Keratinocyte (primary cell): ENCODE results near the gene SEMA4G. TPM values are rescaled to one million over a fixed set of nuclear protein-coding genes. Genes with fewer than 3 reads are reported as not detected.

ENCODE experiments used
- DNase-seq: peaks from one replicate; pipeline ENCODE4 v3.0.0-alpha.2; 2011; ENCODE audit warnings: low read depth, missing footprints, low spot score
- FAIRE-seq: peaks from 2 replicates; lab custom pipeline; 2011; peaks lifted over from hg19 to GRCh38; lab: Jason Lieb, UNC
- H2AFZ ChIP-seq: 2 replicates; pipeline ENCODE4 v1.6.0; 2012; ENCODE audit warnings: low read length, control low read depth, inconsistent platforms; ENCODE audit not compliant: control insufficient read depth
- H3K27ac ChIP-seq: 2 replicates; pipeline ENCODE4 v1.5.1; 2011; ENCODE audit warnings: low read length; ENCODE audit not compliant: control insufficient read depth, insufficient read depth
- H3K27me3 ChIP-seq: 3 replicates; pipeline ENCODE4 v1.6.0; 2011; ENCODE audit warnings: low read length; ENCODE audit not compliant: control insufficient read depth, insufficient read depth; ENCODE audit errors: extremely low read depth
- H3K36me3 ChIP-seq, 2 experiments: 2 replicates in 1 of 2; 3 replicates in 1 of 2; pipeline ENCODE4 v1.5.1; 2011; ENCODE audit warnings: low read length in 2 of 2, mild to moderate bottlenecking in 1 of 2; ENCODE audit not compliant: control insufficient read depth in 2 of 2, insufficient read depth in 2 of 2; ENCODE audit errors: extremely low read depth in 1 of 2
- H3K4me1 ChIP-seq: 3 replicates; pipeline ENCODE4 v1.5.1; 2011; ENCODE audit warnings: low read length; ENCODE audit not compliant: control insufficient read depth, insufficient read depth; ENCODE audit errors: extremely low read depth
- H3K4me2 ChIP-seq: 3 replicates; pipeline ENCODE4 v1.6.0; 2011; ENCODE audit warnings: low read depth, low read length; ENCODE audit not compliant: control insufficient read depth, insufficient read depth; ENCODE audit errors: extremely low read depth
- H3K4me3 ChIP-seq, 3 experiments: fragments of 200-600 bp in 1 of 3; sonication (generic) in 1 of 3; 2 replicates in 2 of 3; 3 replicates in 1 of 3; pipeline ENCODE4 v1.5.1; 2011 to 2016; ENCODE audit warnings: low read length in 3 of 3, mild to moderate bottlenecking in 3 of 3, control low read depth in 2 of 3, inconsistent platforms in 1 of 3, low read depth in 1 of 3, mixed read lengths in 1 of 3, mixed run types in 1 of 3, moderate library complexity in 1 of 3; ENCODE audit not compliant: control insufficient read depth in 2 of 3, insufficient read depth in 2 of 3; ENCODE audit errors: extremely low read depth in 1 of 3
- H3K79me2 ChIP-seq: 2 replicates; pipeline ENCODE4 v1.6.0; 2012; ENCODE audit warnings: low read length; ENCODE audit not compliant: control insufficient read depth, insufficient read depth
- H3K9ac ChIP-seq: 3 replicates; pipeline ENCODE4 v1.6.0; 2011; ENCODE audit warnings: low read length; ENCODE audit not compliant: control insufficient read depth, insufficient read depth; ENCODE audit errors: extremely low read depth
- H3K9me1 ChIP-seq: 3 replicates; pipeline ENCODE4 v1.6.0; 2011; ENCODE audit warnings: low read length; ENCODE audit not compliant: control insufficient read depth, insufficient read depth; ENCODE audit errors: extremely low read depth
- H3K9me3 ChIP-seq: 2 replicates; pipeline ENCODE4 v1.5.1; 2012; ENCODE audit warnings: low read depth, low read length; ENCODE audit not compliant: control insufficient read depth
- H4K20me1 ChIP-seq: 3 replicates; pipeline ENCODE4 v1.6.0; 2011; ENCODE audit warnings: low read length; ENCODE audit not compliant: control insufficient read depth, insufficient read depth; ENCODE audit errors: extremely low read depth
- EZH2 ChIP-seq: IDR thresholded peaks from one replicate; pipeline ENCODE4 v1.6.1; 2012; ENCODE audit warnings: inconsistent platforms, mild to moderate bottlenecking, low read length, moderate library complexity
- dilution Hi-C: fragments of 300-500 bp; cut with MboI; formaldehyde crosslinking; loops from one replicate; pipeline ENCODE4 v1.7.0; 2020; ENCODE audit warnings: low sequenced_read_pairs; ENCODE audit not compliant: extremely low pct_ligation_motif_present
- polyA plus RNA-seq, 5 experiments: library from polyadenylated mRNA; depleted of rRNA in 3 of 5; stranded (reverse) in 3 of 5; stranded (forward) in 1 of 5; unstranded in 1 of 5; fragments of >200 nt; gene quantifications; 1 replicate in 1 of 5; 2 replicates in 3 of 5; 3 replicates in 1 of 5; pipeline versions ENCODE4 v1.2.1 to v1.2.3, GENCODE V29; 2011 to 2012; ENCODE audit warnings: missing spikeins in 2 of 5, low read depth in 1 of 5, low replicate concordance in 1 of 5
- TF ChIP-seq, protein P1 (sequence below), 3 experiments: IDR thresholded peaks in 1 of 3; conservative IDR thresholded peaks in 1 of 3; optimal IDR thresholded peaks in 1 of 3; 2 replicates in 2 of 3; 3 replicates in 1 of 3; pipeline versions ENCODE3 to v1.5.1; 2011; ENCODE audit warnings: low read length in 3 of 3, mild to moderate bottlenecking in 3 of 3, moderate library complexity in 2 of 3, control low read depth in 1 of 3, inconsistent platforms in 1 of 3; ENCODE audit not compliant: insufficient read depth in 2 of 3; ENCODE audit errors: extremely low read depth in 1 of 3

Gene SEMA4G
- polyA plus RNA-seq, 1 donor (not counting 4 experiments of a cell fraction or from before 2014, with no cell fraction given), result 1.2 TPM

DNA sequence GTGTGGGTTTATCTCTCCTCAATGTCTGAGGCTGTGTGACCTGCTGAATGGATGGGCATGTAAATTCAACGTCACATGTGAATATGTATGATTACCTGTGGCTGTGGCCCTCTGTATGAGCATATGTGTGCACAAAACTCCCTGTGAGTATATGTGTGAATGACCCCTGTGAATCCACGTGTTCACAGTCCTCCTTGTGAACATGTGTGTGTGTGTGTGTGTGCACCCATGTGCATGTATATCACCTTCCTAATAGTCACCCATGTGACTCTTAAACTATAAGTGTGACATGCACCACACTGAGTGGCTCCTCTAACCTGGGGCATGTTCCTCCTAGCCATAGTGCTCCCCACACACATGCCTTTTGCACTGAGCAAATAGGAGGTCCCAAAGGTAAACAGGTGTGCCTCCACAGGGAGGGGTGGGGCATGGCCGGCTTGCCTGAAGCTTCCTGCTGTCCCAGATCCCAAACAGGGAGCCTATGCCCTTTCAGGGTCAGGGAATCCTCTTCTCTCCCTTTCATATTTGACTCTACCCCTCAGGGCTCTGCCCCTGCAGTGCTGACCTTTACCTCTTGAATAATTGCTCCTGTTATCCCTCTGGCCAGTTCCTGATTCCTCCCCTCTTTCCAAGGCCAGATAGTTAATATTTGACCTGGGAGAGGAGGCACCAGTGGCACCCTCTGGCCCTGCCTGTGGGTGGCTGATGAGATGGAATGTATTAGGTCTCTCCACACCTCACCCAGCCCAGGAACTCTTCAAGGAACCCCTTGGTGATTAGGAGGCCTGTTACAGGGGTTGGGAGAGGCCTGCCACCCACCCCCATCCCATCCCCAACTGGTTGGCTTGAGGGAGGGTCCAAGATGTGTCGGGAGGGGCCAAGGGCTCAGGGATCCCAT lies 1.9 kb downstream of the SEMA4G start:
- Histone ChIP-seq H3K4me1 (no peaks in the 10 kb centered on the region), H3K4me2 (no peak overlapping the region), H3K9ac (no peak overlapping the region), H3K9me1 (peaks cover 2% of the 10 kb centered on the region), H4K20me1 (no peaks in the 10 kb centered on the region), H3K36me3 (no peaks in the 10 kb centered on the region), H3K27me3 (no peaks in the 10 kb centered on the region), H3K9me3 (no peaks in the 10 kb centered on the region), H3K4me3 (no peak overlapping the region), H3K79me2 (no peaks in the 10 kb centered on the region), H2AFZ (no peak overlapping the region), H3K27ac (no peak overlapping the region)
- dilution Hi-C loops, result no loop called here
- no peak for TF ChIP-seq EZH2
- TF ChIP-seq, protein P1, sequence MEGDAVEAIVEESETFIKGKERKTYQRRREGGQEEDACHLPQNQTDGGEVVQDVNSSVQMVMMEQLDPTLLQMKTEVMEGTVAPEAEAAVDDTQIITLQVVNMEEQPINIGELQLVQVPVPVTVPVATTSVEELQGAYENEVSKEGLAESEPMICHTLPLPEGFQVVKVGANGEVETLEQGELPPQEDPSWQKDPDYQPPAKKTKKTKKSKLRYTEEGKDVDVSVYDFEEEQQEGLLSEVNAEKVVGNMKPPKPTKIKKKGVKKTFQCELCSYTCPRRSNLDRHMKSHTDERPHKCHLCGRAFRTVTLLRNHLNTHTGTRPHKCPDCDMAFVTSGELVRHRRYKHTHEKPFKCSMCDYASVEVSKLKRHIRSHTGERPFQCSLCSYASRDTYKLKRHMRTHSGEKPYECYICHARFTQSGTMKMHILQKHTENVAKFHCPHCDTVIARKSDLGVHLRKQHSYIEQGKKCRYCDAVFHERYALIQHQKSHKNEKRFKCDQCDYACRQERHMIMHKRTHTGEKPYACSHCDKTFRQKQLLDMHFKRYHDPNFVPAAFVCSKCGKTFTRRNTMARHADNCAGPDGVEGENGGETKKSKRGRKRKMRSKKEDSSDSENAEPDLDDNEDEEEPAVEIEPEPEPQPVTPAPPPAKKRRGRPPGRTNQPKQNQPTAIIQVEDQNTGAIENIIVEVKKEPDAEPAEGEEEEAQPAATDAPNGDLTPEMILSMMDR (optimal IDR thresholded peaks at IDR 0.05 in 1 of 3, IDR thresholded peaks at IDR 0.05 in 1 of 3, conservative IDR thresholded peaks at IDR 0.05 in 1 of 3; ENCODE audit: extremely low read depth in 1 of 3, insufficient read depth in 2 of 3, low read length in 3 of 3), result no peak
- no peak for DNase-seq
- no peak for FAIRE-seq

DNA sequence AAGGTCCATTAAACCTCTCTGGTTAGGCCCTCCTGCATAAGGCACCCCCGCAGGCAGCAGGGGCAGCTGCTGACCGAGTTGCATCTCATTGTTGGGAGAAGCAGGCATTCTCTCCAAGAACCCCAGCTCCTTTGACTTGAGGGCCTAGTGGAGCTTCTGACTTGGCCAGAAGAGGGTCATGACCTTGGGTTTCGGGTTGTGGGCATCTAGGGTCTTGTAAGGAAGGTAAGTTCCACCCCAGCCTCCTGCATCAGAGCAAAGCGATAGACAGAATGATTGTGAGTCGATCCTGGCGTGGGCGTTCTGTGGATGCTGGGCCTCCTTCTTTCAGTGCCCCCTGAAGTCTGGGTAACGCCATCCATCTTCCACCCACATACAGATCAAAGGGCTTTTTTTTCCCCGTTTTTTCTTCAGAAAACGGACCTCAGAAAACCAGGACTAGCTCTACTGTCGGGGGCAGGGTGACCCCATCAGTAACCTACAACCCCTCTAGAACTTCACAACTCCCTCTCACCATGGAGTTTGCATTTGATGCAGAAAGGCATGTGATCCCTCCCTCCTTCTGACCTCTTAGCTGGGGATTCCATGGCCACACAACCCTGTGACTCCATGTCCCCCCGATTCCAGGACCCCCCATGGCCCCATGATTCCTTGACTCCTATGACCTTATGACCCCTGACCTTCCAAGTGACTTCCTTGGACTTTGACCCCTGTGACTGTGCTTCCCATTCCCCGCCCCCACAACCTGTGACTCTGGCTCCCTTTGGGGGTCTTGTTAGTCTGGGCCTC lies 3.0 kb downstream of the SEMA4G start:
- Histone ChIP-seq H4K20me1 (no peaks in the 10 kb centered on the region), H3K9me1 (peaks cover 2% of the 10 kb centered on the region), H3K27me3 (no peaks in the 10 kb centered on the region), H3K27ac (no peak overlapping the region), H2AFZ (no peak overlapping the region), H3K9ac (no peak overlapping the region), H3K36me3 (no peaks in the 10 kb centered on the region), H3K4me1 (no peaks in the 10 kb centered on the region), H3K9me3 (no peaks in the 10 kb centered on the region), H3K4me3 (no peak overlapping the region), H3K79me2 (no peaks in the 10 kb centered on the region), H3K4me2 (no peak overlapping the region)
- dilution Hi-C loops, result no loop called here
- DNase-seq, result no peak
- no peak for FAIRE-seq
- no peak for TF ChIP-seq EZH2
- TF ChIP-seq, protein P1 (optimal IDR thresholded peaks at IDR 0.05 in 1 of 3, IDR thresholded peaks at IDR 0.05 in 1 of 3, conservative IDR thresholded peaks at IDR 0.05 in 1 of 3; ENCODE audit: extremely low read depth in 1 of 3, insufficient read depth in 2 of 3, low read length in 3 of 3), result no peak
